ENCODE results near the gene RPN2. TPM values are rescaled to one million over a fixed set of nuclear protein-coding genes. Genes with fewer than 3 reads are reported as not detected.

The RPN2 gene
- total RNA-seq, 1 donor: 218 TPM

- no peak for DNase-seq (ENCODE audit: low read depth)
- H3K4me3 ChIP-seq (ENCODE audit: low read depth, low read length): no peak overlapping the region
- TF ChIP-seq CTCF (IDR thresholded peaks at IDR 0.05; ENCODE audit: insufficient read depth, low read depth, low read length): no peak
Observed at GRCh38 chr20:37257988-37258387, 78.9 kb downstream of the RPN2 start.

GRCh38 chr20:37259031-37259430 is 79.9 kb downstream of the RPN2 start:
- no peak for DNase-seq (ENCODE audit: low read depth)
- no peak overlapping the region for H3K4me3 ChIP-seq (ENCODE audit: low read depth, low read length)
- no peak for TF ChIP-seq CTCF (IDR thresholded peaks at IDR 0.05; ENCODE audit: insufficient read depth, low read depth, low read length)

GRCh38 chr20:37259865-37260264 is 80.7 kb downstream of the RPN2 start:
- no peak overlapping the region for H3K4me3 ChIP-seq (ENCODE audit: low read depth, low read length)
- TF ChIP-seq CTCF (IDR thresholded peaks at IDR 0.05; ENCODE audit: insufficient read depth, low read depth, low read length): no peak
- DNase-seq (ENCODE audit: low read depth): no peak

GRCh38 chr20:37260923-37261322 is 81.8 kb downstream of the RPN2 start:
- DNase-seq (ENCODE audit: low read depth): no peak
- H3K4me3 ChIP-seq (ENCODE audit: low read depth, low read length): no peak overlapping the region
- TF ChIP-seq CTCF (IDR thresholded peaks at IDR 0.05; ENCODE audit: insufficient read depth, low read depth, low read length): no peak

- DNase-seq (ENCODE audit: low read depth): no peak
- no peak for TF ChIP-seq CTCF (IDR thresholded peaks at IDR 0.05; ENCODE audit: insufficient read depth, low read depth, low read length)
- no peak within 1 kb of the TSS for H3K4me3 ChIP-seq (ENCODE audit: low read depth, low read length)
Observed at GRCh38 chr20:37261714-37262113, 82.6 kb downstream of the RPN2 start, which contains the start of gene GHRH. Gene GHRH (minus strand): TSS chr20:37261814. CDS start chr20:37256889, 4,925 bp downstream.

GRCh38 chr20:37262505-37262904 is 83.4 kb downstream of the RPN2 start:
- no peak for DNase-seq (ENCODE audit: low read depth)
- no peak for TF ChIP-seq CTCF (IDR thresholded peaks at IDR 0.05; ENCODE audit: insufficient read depth, low read depth, low read length)

GRCh38 chr20:37263686-37264085 is 84.6 kb downstream of the RPN2 start:
- TF ChIP-seq CTCF (IDR thresholded peaks at IDR 0.05; ENCODE audit: insufficient read depth, low read depth, low read length): no peak

More at GRCh38 chr20:37262505-37262904, 83.4 kb downstream of the RPN2 start:
- no peak overlapping the region for H3K4me3 ChIP-seq (ENCODE audit: low read depth, low read length)

More at GRCh38 chr20:37263686-37264085, 84.6 kb downstream of the RPN2 start:
- no peak for DNase-seq (ENCODE audit: low read depth)
- H3K4me3 ChIP-seq (ENCODE audit: low read depth, low read length): no peak overlapping the region
